ENCODE results near the gene TBC1D13. TPM values are rescaled to one million over a fixed set of nuclear protein-coding genes. Genes with fewer than 3 reads are reported as not detected.

Gene TBC1D13
- total RNA-seq, 1 donor from 2014 or later: 24.3 TPM

- Mint-ChIP-seq H3K9me3 (ENCODE audit: unreplicated experiment) (no peaks in the 10 kb centered on the region), H3K27ac (ENCODE audit: unreplicated experiment) (no peak overlapping the region), H3K4me3 (ENCODE audit: unreplicated experiment) (no peak overlapping the region), H3K4me1 (ENCODE audit: low read depth, unreplicated experiment) (no peaks in the 10 kb centered on the region), H3K27me3 (ENCODE audit: low read depth, unreplicated experiment) (no peaks in the 10 kb centered on the region), H3K36me3 (ENCODE audit: low read depth, unreplicated experiment) (peaks cover 5% of the 10 kb centered on the region)
- H3K4me3 ChIP-seq (ENCODE audit: insufficient read depth, low read depth, low read length): no peak overlapping the region
- H2AFZ ChIP-seq (ENCODE audit: low read depth, low read length): no peak overlapping the region
- no peaks in the 10 kb centered on the region for H3K79me2 ChIP-seq (ENCODE audit: insufficient read depth, low read length)
- H4K20me1 ChIP-seq (ENCODE audit: insufficient read depth, low read length): no peaks in the 10 kb centered on the region
- DNase-seq (ENCODE audit: low read depth) (no peak), FAIRE-seq (no peak)
- H3K4me2 ChIP-seq (ENCODE audit: low read length): no peak overlapping the region
- TF ChIP-seq CTCF (IDR thresholded peaks at IDR 0.05; ENCODE audit: insufficient read depth, low read depth, low read length) (no peak), EZH2 (IDR thresholded peaks at IDR 0.05; ENCODE audit: insufficient read depth, low read length) (no peak)
- H3K27me3 ChIP-seq (ENCODE audit: insufficient read depth, low read length): no peaks in the 10 kb centered on the region
- H3K9ac ChIP-seq (ENCODE audit: low read length): no peak overlapping the region
- H3K36me3 ChIP-seq (ENCODE audit: insufficient read depth, low read length): no peaks in the 10 kb centered on the region
- H3K27ac ChIP-seq (ENCODE audit: low read depth, low read length): no peak overlapping the region
- no peaks in the 10 kb centered on the region for H3K4me1 ChIP-seq (ENCODE audit: insufficient read depth, low read length)
- no peaks in the 10 kb centered on the region for H3K9me3 ChIP-seq (ENCODE audit: insufficient read depth, low read depth, low read length)
Measured at GRCh38 chr9:128810873-128811272, 23.8 kb downstream of the TBC1D13 start.

- FAIRE-seq: peak; percentile 54
- Histone ChIP-seq H4K20me1 (ENCODE audit: insufficient read depth, low read length) (peaks cover 30% of the 10 kb centered on the region), H3K27me3 (ENCODE audit: insufficient read depth, low read length) (no peaks in the 10 kb centered on the region), H3K9me3 (ENCODE audit: insufficient read depth, low read depth, low read length) (no peaks in the 10 kb centered on the region), H3K79me2 (ENCODE audit: insufficient read depth, low read length) (peaks cover 3% of the 10 kb centered on the region), H3K4me1 (ENCODE audit: insufficient read depth, low read length) (peaks cover 8% of the 10 kb centered on the region), H3K9ac (ENCODE audit: low read length) (peak within 1 kb of the TSS; percentile 71), H3K27ac (ENCODE audit: low read depth, low read length) (peak within 1 kb of the TSS; percentile 55), H3K4me2 (ENCODE audit: low read length) (peak within 1 kb of the TSS; percentile 86), H3K4me3 (ENCODE audit: insufficient read depth, low read depth, low read length) (peak within 1 kb of the TSS; percentile 72), H3K36me3 (ENCODE audit: insufficient read depth, low read length) (peaks cover 7% of the 10 kb centered on the region), H2AFZ (ENCODE audit: low read depth, low read length) (peak within 1 kb of the TSS; percentile 89)
- Mint-ChIP-seq H3K4me3 (ENCODE audit: unreplicated experiment) (peak within 1 kb of the TSS; percentile 89), H3K4me1 (ENCODE audit: low read depth, unreplicated experiment) (peaks cover 2% of the 10 kb centered on the region), H3K9me3 (ENCODE audit: unreplicated experiment) (no peaks in the 10 kb centered on the region), H3K27ac (ENCODE audit: unreplicated experiment) (peak within 1 kb of the TSS; percentile 77), H3K36me3 (ENCODE audit: low read depth, unreplicated experiment) (peaks cover 4% of the 10 kb centered on the region), H3K27me3 (ENCODE audit: low read depth, unreplicated experiment) (no peaks in the 10 kb centered on the region)
- peak; percentile 81 for DNase-seq (ENCODE audit: low read depth)
- TF ChIP-seq CTCF (IDR thresholded peaks at IDR 0.05; ENCODE audit: insufficient read depth, low read depth, low read length) (peak; percentile 88), EZH2 (IDR thresholded peaks at IDR 0.05; ENCODE audit: insufficient read depth, low read length) (no peak)
Measured at GRCh38 chr9:128818099-128818838, 31.2 kb downstream of the TBC1D13 start, which contains the start of gene ENDOG. Gene ENDOG, plus strand, starts transcription at chr9:128818500. Its CDS starts 185 bp downstream, at chr9:128818685.
